Activated CD8-positive, alpha-beta memory T cell treated with anti-CD3 and anti-CD28 coated beads for 24 hours (primary cell): ENCODE data around the gene CEP152.
"Not testable (repeated sequence)": the region's sequence is repeated elsewhere in the genome, so short reads cannot be mapped to it uniquely, and the experiment has no call there.

Experiments used
- DNase-seq: peaks from one replicate; pipeline ENCODE4 v3.0.0-alpha.2; 2020

Gene CEP152

GRCh38 chr15:48810414-48811324 is at the start of gene CEP152:
TSS of gene CEP152 (minus strand) at chr15:48811069. CDS start at chr15:48805649, 5,420 bp downstream.
- DNase-seq, result peak; percentile 98

- no peak for DNase-seq
Observed at GRCh38 chr15:48859426-48859825, 48.6 kb upstream of the CEP152 start.

GRCh38 chr15:48858401-48858800 is 47.5 kb upstream of the CEP152 start:
- no peak for DNase-seq

GRCh38 chr15:48856942-48857341 is 46.1 kb upstream of the CEP152 start:
- DNase-seq, result no peak

GRCh38 chr15:48855501-48856440 is 44.9 kb upstream of the CEP152 start:
- no peak for DNase-seq

- DNase-seq, result not testable (repeated sequence)
Observed at GRCh38 chr15:48854434-48854833, 43.6 kb upstream of the CEP152 start.

GRCh38 chr15:48851956-48852355 is 41.1 kb upstream of the CEP152 start:
- DNase-seq, result no peak

GRCh38 chr15:48850648-48851047 is 39.8 kb upstream of the CEP152 start:
- no peak for DNase-seq

GRCh38 chr15:48845123-48845522 is 34.3 kb upstream of the CEP152 start:
- no peak for DNase-seq

GRCh38 chr15:48842501-48842900 is 31.6 kb upstream of the CEP152 start:
- no peak for DNase-seq

GRCh38 chr15:48834756-48835155 is 23.9 kb upstream of the CEP152 start:
- DNase-seq, result no peak

- no peak for DNase-seq
Observed at GRCh38 chr15:48833526-48834239, 22.8 kb upstream of the CEP152 start.

- no peak for DNase-seq
Observed at GRCh38 chr15:48832648-48833047, 21.8 kb upstream of the CEP152 start.

- no peak for DNase-seq
Observed at GRCh38 chr15:48828906-48829305, 18.0 kb upstream of the CEP152 start.

GRCh38 chr15:48828471-48828870 is 17.6 kb upstream of the CEP152 start:
- DNase-seq, result no peak

GRCh38 chr15:48825075-48825474 is 14.2 kb upstream of the CEP152 start:
- DNase-seq, result no peak

- DNase-seq, result no peak
Observed at GRCh38 chr15:48823706-48824105, 12.8 kb upstream of the CEP152 start.

GRCh38 chr15:48823237-48823636 is 12.4 kb upstream of the CEP152 start:
- DNase-seq, result no peak

- no peak for DNase-seq
Observed at GRCh38 chr15:48814286-48814685, 3.4 kb upstream of the CEP152 start.

- DNase-seq, result no peak
Observed at GRCh38 chr15:48811325-48811958, 573 bp upstream of the CEP152 start.

GRCh38 chr15:48806151-48806550 is 4.7 kb downstream of the CEP152 start:
- no peak for DNase-seq

- DNase-seq, result no peak
Observed at GRCh38 chr15:48805591-48805990, 5.3 kb downstream of the CEP152 start.
